ENCODE data around the gene PRKACA. TPM values are rescaled to one million over a fixed set of nuclear protein-coding genes. Genes with fewer than 3 reads are reported as not detected.
A peak's percentile ranks its signal among the peaks of the same experiment; 100 is the strongest.
"Not testable (repeated sequence)": the region's sequence is repeated elsewhere in the genome, so short reads cannot be mapped to it uniquely, and the experiment has no call there.

PRKACA gene
- polyA plus RNA-seq, 5 donors, result 70.2 to 122 (median 80.9) TPM

GRCh38 chr19:14051980-14052379 lies 65.6 kb downstream of the PRKACA start:
- no peak for DNase-seq

GRCh38 chr19:14050961-14051360 lies 66.6 kb downstream of the PRKACA start:
- DNase-seq, result not testable (repeated sequence)

- no peak for DNase-seq
Measured at GRCh38 chr19:14050512-14050911, 67.0 kb downstream of the PRKACA start.

- DNase-seq, result no peak
Measured at GRCh38 chr19:14048443-14049153, 69.0 kb downstream of the PRKACA start.

- not testable (repeated sequence) for DNase-seq
Measured at GRCh38 chr19:14047866-14048265, 69.7 kb downstream of the PRKACA start.

GRCh38 chr19:14042659-14043608 lies 74.6 kb downstream of the PRKACA start:
- peak in 1 of 2 donors; percentile 70 for DNase-seq

Other genes starting within 250 kb of the PRKACA start
- 1 to 10 TPM; 1.2 to 4.0 (median 2.1) TPM for gene NANOS3, start 240.6 kb downstream of the PRKACA start, polyA plus RNA-seq (ENCODE audit: insufficient read depth in 1 of 5, insufficient read length in 5 of 5, low replicate concordance in 1 of 5)
- 1 to 10 TPM; 6.5 to 9.8 (median 7.7) TPM for gene BRME1, start 211.6 kb downstream of the PRKACA start, polyA plus RNA-seq (ENCODE audit: insufficient read depth in 1 of 5, insufficient read length in 5 of 5, low replicate concordance in 1 of 5)
- gene CC2D1A, start 211.6 kb downstream of the PRKACA start, polyA plus RNA-seq (ENCODE audit: insufficient read depth in 1 of 5, insufficient read length in 5 of 5, low replicate concordance in 1 of 5), result 10 to 100 TPM; 19.8 to 35.5 (median 28.8) TPM
- 1 to 10 TPM; 1.2 to 2.3 (median 1.7) TPM for gene PODNL1, start 179.3 kb downstream of the PRKACA start, polyA plus RNA-seq (ENCODE audit: insufficient read depth in 1 of 5, insufficient read length in 5 of 5, low replicate concordance in 1 of 5)
- 10 to 100 TPM; 25.0 to 39.7 (median 29.0) TPM for gene DCAF15, start 165.3 kb downstream of the PRKACA start, polyA plus RNA-seq (ENCODE audit: insufficient read depth in 1 of 5, insufficient read length in 5 of 5, low replicate concordance in 1 of 5)
- gene RFX1, start 111.4 kb downstream of the PRKACA start, polyA plus RNA-seq (ENCODE audit: insufficient read depth in 1 of 5, insufficient read length in 5 of 5, low replicate concordance in 1 of 5), result 10 to 100 TPM in 3 of 5 donors, 1 to 10 TPM in 2; 7.4 to 15.1 (median 10.7) TPM
- gene RLN3, start 89.6 kb downstream of the PRKACA start, polyA plus RNA-seq (ENCODE audit: insufficient read depth in 1 of 5, insufficient read length in 5 of 5, low replicate concordance in 1 of 5), result not detected
- gene IL27RA, start 86.0 kb downstream of the PRKACA start, polyA plus RNA-seq (ENCODE audit: insufficient read depth in 1 of 5, insufficient read length in 5 of 5, low replicate concordance in 1 of 5), result 10 to 100 TPM in 1 of 5 donors, 1 to 10 TPM in 4; 6.1 to 11.6 (median 6.7) TPM
- 10 to 100 TPM; 12.5 to 26.5 (median 22.0) TPM for gene PALM3, start 55.7 kb downstream of the PRKACA start, polyA plus RNA-seq (ENCODE audit: insufficient read depth in 1 of 5, insufficient read length in 5 of 5, low replicate concordance in 1 of 5)
- gene MISP3, start 45.0 kb downstream of the PRKACA start, polyA plus RNA-seq (ENCODE audit: insufficient read depth in 1 of 5, insufficient read length in 5 of 5, low replicate concordance in 1 of 5), result 1 to 10 TPM; 1.1 to 3.9 (median 2.2) TPM
- under 1 TPM in 4 of 5 donors, not detected in 1; 0.10 to 0.19 (median 0.13) TPM for gene C19orf67, start 32.0 kb downstream of the PRKACA start, polyA plus RNA-seq (ENCODE audit: insufficient read depth in 1 of 5, insufficient read length in 5 of 5, low replicate concordance in 1 of 5)
- gene SAMD1, start 27.0 kb downstream of the PRKACA start, polyA plus RNA-seq (ENCODE audit: insufficient read depth in 1 of 5, insufficient read length in 5 of 5, low replicate concordance in 1 of 5), result 10 to 100 TPM; 37.3 to 73.6 (median 49.7) TPM
- gene ASF1B, start 18.8 kb upstream of the PRKACA start, polyA plus RNA-seq (ENCODE audit: insufficient read depth in 1 of 5, insufficient read length in 5 of 5, low replicate concordance in 1 of 5), result 10 to 100 TPM; 14.6 to 25.7 (median 19.6) TPM
- gene ADGRL1, start 88.4 kb upstream of the PRKACA start, polyA plus RNA-seq (ENCODE audit: insufficient read depth in 1 of 5, insufficient read length in 5 of 5, low replicate concordance in 1 of 5), result 10 to 100 TPM; 26.0 to 44.9 (median 32.7) TPM